Pancreas (tissue), 10 donors: ENCODE results near the gene SEBOX. TPM values are rescaled to one million over a fixed set of nuclear protein-coding genes. Genes with fewer than 3 reads are reported as not detected.

Experiments
- ATAC-seq, 4 donors: fragments of 200-7000 bp; cut with Tn5 transposase; one replicate each; pipeline versions ENCODE4 v1.8.0 to v1.9.1; 2020; ENCODE audit warnings: mild to moderate bottlenecking in 4 of 4, moderate library complexity in 4 of 4
- DNase-seq, 6 donors: peaks; one replicate each; pipeline ENCODE4 v3.0.0-alpha.2; 2020
- FAIRE-seq: peaks from 2 replicates; lab custom pipeline; 2012; peaks lifted over from hg19 to GRCh38; lab: Jason Lieb, UNC
- H3K27ac ChIP-seq, 4 donors: fragments of 200-600 bp; sonication (generic); 1 replicate in 3 of 4; 2 replicates in 1 of 4; pipeline versions ENCODE4 v1.5.0 to v1.8.0; 2020
- H3K27me3 ChIP-seq, 4 donors: fragments of 200-600 bp; one replicate each; pipeline ENCODE4 v1.8.0; 2021
- H3K36me3 ChIP-seq, 3 donors: fragments of 200-600 bp; sonication (generic) in 1 of 3; one replicate each; pipeline versions ENCODE4 v1.5.0 to v1.8.0; 2020 to 2021
- H3K4me1 ChIP-seq, 3 donors: fragments of 200-600 bp; one replicate each; pipeline ENCODE4 v1.8.0; 2021
- H3K4me3 ChIP-seq, 4 donors: fragments of 200-600 bp; sonication (generic) in 2 of 4; one replicate each; pipeline versions ENCODE4 v1.5.0 to v1.8.0; 2020 to 2021
- H3K9me3 ChIP-seq, 4 donors: fragments of 200-600 bp; one replicate each; pipeline ENCODE4 v1.8.0; 2021
- CTCF ChIP-seq, 4 donors: fragments of 200-600 bp; sonication (generic) in 3 of 4; IDR thresholded peaks; one replicate each; pipeline versions ENCODE4 v1.5.0 to v1.8.0; 2021; ENCODE audit warnings: antibody characterized with exemption in 4 of 4
- whole genome bisulfite sequencing, 2 donors: extraction: QIAGEN DNeasy Blood & Tissue Kit; methylation state at CpG; one replicate each; pipeline ENCODE4 v1.1.7; 2013; 5-methylcytosine and 5-hydroxymethylcytosine counted together
- intact Hi-C, 3 donors: fragments of 100-400 bp; cut with DNase I; formaldehyde crosslinking; loops; one replicate each; pipeline versions ENCODE4 v1.11.1 to v1.14.2; 2022
- polyA plus RNA-seq, 2 donors: library from polyadenylated mRNA; stranded (reverse); fragments of 200-250 nt; gene quantifications; one replicate each; pipeline ENCODE4 v1.2.3, GENCODE V29; 2013
- total RNA-seq, 6 donors: library from RNA; stranded (reverse); fragmentation: NEBNext Ultra II Directional in 4 of 6; extraction: Animal tissue kit (Norgen Biotek cat#: 25700) in 4 of 6; gene quantifications; one replicate each; pipeline versions ENCODE4 v1.2.1 to v1.2.4, GENCODE V29; 2021 to 2023
- donor health status: healthy with polysubstance abuse.
- donor health status: DM: no; HTN: no; CAD: no; lungs with moderate emphysema.
- donor health status: DM: no; HTN: no; CAD: no.
- donor health status: control.
- donor health status: control.
- donor health status: Bipolar disorder and iron deficiency.
- donor health status: DM: yes; HTN: yes; CAD: no.
- donor health status: DM: no; HTN: no; CAD: no.
- donor health status: DM: no; HTN: no; CAD: no.
- donor health status: DM: yes; HTN: yes; CAD: no.

SEBOX gene
- total and polyA plus RNA-seq, 8 donors, result not detected

GRCh38 chr17:28385406-28385805 lies 20.4 kb upstream of the SEBOX start:
- Histone ChIP-seq H3K27me3 (no peaks in the 10 kb centered on the region), H3K27ac (peak overlapping the region in 2 of 4 donors; percentile 51 to 64), H3K36me3 (peaks cover 0 to 23% (median 13%) of the 10 kb centered on the region in 3 donors), H3K4me1 (peaks cover 0 to 7% (median 0%) of the 10 kb centered on the region in 3 donors), H3K4me3 (peak overlapping the region; percentile 53 to 66 (median 64)), H3K9me3 (no peaks in the 10 kb centered on the region)
- peak; percentile 13 to 34 (median 22) for ATAC-seq
- TF ChIP-seq CTCF (IDR thresholded peaks at IDR 0.05), result no peak
- DNase-seq, result no peak
- intact Hi-C loops, result no loop called here
- 32 to 37% methylated on average over 8 of the region's 8 CpGs for WGBS, 2 donors
- FAIRE-seq, result no peak

- no peak for TF ChIP-seq CTCF (IDR thresholded peaks at IDR 0.05)
- H3K27me3 ChIP-seq, result no peaks in the 10 kb centered on the region
- WGBS, 2 donors, result 3 to 7% methylated on average over 26 to 29 of the region's 29 CpGs
- peak overlapping the region; percentile 53 to 66 (median 64) for H3K4me3 ChIP-seq
- H3K36me3 ChIP-seq, result peaks cover 0 to 19% (median 10%) of the 10 kb centered on the region in 3 donors
- peaks cover 0 to 7% (median 0%) of the 10 kb centered on the region in 3 donors for H3K4me1 ChIP-seq
- DNase-seq (peak; percentile 36 to 84 (median 57)), ATAC-seq (peak; percentile 67 to 77 (median 71)), FAIRE-seq (no peak)
- H3K9me3 ChIP-seq, result no peaks in the 10 kb centered on the region
- intact Hi-C loops, result no loop called here
- peak overlapping the region; percentile 51 to 80 (median 65) for H3K27ac ChIP-seq
These were observed 20.0 kb upstream of the SEBOX start for GRCh38 chr17:28385037-28385400.

DNA sequence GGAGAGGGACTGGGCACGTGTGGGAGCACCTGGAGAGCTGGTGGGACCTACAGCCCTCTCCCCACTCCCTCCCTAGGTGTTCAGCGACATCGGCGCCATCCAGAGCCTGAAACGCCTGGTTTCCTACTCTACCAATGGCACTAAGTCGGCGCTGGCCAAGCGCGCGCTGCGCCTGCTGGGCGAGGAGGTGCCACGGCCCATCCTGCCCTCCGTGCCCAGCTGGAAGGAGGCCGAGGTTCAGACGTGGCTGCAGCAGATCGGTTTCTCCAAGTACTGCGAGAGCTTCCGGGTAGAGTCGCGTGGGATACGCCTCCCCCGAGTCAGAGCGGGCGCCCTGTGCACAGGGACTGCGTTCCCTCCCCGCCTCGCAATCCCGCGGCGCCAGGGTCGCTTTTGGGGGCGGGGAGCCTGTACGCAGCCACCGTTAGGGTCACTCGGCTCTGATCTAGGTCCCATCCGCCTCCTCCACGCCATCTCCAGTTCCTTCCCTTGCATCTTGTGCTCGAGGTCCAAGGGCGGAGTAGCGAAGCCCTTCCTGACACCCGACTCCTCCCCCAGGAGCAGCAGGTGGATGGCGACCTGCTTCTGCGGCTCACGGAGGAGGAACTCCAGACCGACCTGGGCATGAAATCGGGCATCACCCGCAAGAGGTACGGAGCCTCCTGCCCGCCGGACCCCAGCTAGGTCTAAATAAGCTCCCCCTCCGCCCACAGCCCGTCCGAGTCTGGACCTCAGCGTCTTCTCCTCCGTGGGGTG lies 19.5 kb upstream of the SEBOX start:
- peak overlapping the region; percentile 51 to 80 (median 65) for H3K27ac ChIP-seq
- no peaks in the 10 kb centered on the region for H3K9me3 ChIP-seq
- FAIRE-seq (no peak), DNase-seq (peak; percentile 87 to 96 (median 90)), ATAC-seq (peak; percentile 93 to 96 (median 94))
- H3K27me3 ChIP-seq, result no peaks in the 10 kb centered on the region
- intact Hi-C loops, result no loop called here
- peaks cover 0 to 7% (median 0%) of the 10 kb centered on the region in 3 donors for H3K4me1 ChIP-seq
- H3K4me3 ChIP-seq, result peak overlapping the region; percentile 53 to 66 (median 64)
- H3K36me3 ChIP-seq, result peaks cover 0 to 14% (median 10%) of the 10 kb centered on the region in 3 donors
- no peak for TF ChIP-seq CTCF (IDR thresholded peaks at IDR 0.05)
- WGBS, 2 donors, result 3 to 7% methylated on average over 56 of the region's 56 CpGs

GRCh38 chr17:28381141-28381825 lies 16.3 kb upstream of the SEBOX start:
- DNase-seq (no peak), ATAC-seq (no peak), FAIRE-seq (no peak)
- TF ChIP-seq CTCF (IDR thresholded peaks at IDR 0.05), result no peak
- Histone ChIP-seq H3K4me1 (peaks cover 0 to 5% (median 0%) of the 10 kb centered on the region in 3 donors), H3K27me3 (no peaks in the 10 kb centered on the region), H3K4me3 (no peak overlapping the region), H3K9me3 (no peaks in the 10 kb centered on the region), H3K27ac (no peak overlapping the region), H3K36me3 (no peaks in the 10 kb centered on the region)
- intact Hi-C loops, result no loop called here
- 39 to 40% methylated on average over 69 to 72 of the region's 72 CpGs for WGBS, 2 donors
